HS-5 (cell line): ENCODE measurements around the gene SCAPER.

Experiments used
- DNase-seq: peaks from one replicate; pipeline ENCODE4 v3.0.0-alpha.2; 2012; ENCODE audit warnings: low read depth

SCAPER gene

DNA sequence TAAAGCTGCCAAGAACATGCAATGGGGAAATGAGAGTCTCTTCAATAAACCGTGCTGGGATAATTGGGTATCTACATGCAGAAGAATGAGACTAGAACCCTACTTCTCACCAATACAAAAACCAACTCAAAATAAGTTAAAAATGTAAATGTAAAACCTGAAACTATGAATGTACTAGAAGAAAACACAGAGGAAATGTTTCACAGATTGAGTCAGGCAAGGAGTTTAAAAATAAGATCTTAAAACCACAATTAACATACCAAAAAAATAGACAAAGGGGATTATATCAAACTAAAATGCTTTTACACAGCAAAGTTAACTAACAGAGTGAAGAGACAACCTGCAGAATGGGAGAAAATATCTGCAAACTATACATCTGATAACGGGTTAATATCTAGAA is 478.2 kb downstream of the SCAPER start:
- DNase-seq, result no peak

DNA sequence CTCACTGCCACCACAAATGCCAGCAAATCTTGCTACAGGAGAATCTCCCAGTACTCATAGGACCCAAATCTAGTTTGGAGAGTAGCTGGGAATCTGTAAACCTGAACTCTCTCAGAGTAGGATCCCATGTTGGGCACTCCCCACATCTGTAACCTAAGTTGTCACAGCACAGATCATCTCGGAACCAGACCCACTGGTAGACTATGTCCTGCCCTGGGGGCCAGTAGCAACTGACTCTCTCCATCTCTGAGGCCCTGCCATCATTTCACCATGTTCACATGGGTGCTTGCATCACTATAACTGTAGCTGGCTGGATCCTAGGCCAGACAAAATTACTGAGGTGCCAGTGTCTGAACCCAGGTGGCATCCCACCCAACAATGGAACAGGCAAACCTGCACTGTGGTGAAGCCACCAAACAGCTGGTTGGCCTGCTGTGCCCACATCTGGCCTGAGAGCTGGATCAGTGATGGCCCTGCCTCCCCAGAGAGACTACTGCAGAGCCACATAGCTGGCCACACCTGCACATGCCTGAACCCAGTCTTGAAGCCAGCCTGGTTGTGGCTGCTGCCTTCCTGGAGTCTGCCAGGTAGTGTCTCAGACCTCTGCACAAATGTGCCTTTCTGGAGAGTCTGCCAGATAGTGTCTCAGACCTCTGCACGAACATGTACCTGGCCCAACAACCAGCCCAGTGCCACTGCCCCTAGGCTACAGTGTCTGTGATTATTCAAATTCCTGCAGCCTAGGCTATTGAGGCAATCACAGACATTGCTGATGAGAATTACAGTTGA is 486.6 kb downstream of the SCAPER start:
- DNase-seq, result no peak

DNA sequence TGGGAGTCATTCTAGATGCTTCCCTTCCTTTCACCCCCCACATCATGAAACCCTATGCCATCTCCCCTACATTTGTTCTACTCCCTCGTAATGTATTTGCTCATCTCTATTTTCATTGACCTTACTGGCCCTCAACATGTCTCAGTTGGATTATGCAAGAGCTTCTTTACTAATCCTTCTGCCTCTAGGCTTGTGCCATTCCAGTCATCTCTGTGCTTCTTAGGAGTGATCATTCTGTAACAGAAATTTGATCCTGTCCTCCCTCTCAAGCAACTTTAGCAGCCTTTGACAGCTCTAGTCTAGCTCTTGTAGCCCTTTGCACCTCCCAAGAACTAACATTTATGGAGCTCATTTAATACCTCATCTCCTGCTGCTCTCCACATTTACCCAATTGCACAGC is 503.9 kb downstream of the SCAPER start:
- DNase-seq, result no peak

DNA sequence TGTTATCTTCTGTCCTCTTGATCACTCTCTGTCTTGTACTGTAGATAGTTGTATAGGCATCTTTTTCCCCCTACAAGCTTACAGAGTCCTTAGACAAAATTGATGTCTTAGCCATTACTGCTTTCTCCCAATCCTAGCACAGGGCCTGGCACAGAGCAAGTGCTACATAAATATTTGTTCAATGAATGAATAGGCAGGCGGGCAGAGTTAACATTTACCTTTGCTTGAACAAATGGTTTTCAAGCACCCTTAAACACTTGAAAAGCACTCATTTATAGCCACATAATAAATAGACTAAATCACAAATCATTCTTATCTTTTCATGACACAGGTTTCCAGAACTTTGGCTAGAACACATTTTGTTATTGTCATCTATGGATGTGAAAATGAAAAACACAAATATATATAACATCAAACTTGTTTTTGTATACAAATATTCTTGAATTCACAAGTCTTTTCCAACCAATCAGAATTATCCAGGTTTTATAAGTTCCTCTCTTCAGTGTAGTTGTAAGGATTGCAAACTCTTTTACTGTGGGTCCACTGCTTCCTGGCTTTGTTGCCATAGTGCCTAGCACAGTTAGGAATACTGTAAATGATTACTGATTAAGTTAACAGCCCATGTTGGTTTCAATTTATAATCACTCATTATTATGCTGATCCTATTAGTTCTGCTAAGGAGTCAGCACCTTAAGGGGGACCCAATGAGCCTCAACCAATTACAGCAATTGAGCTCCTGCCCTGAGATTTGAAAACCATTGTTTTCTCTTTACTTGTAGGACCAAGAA is 506.6 kb downstream of the SCAPER start:
- DNase-seq, result no peak

DNA sequence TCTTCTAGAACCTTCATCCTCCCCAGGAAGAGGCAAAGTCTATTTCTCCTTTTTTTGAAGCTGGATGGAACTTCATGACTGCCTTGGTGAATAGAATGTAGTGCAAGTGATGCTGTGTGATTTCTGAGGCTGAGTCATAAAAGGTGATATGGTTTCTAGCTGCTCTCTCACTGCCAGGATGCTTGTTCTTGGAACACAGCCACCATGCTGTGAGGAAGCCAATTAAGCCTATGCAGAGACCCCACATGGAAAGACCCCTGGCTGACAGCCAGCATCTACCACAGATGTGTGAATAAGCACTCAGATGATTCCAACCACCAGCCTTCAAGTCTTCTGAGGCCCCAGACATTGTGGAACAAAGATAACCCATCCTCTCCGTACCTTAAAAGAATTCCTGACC is 511.5 kb downstream of the SCAPER start:
- no peak for DNase-seq

DNA sequence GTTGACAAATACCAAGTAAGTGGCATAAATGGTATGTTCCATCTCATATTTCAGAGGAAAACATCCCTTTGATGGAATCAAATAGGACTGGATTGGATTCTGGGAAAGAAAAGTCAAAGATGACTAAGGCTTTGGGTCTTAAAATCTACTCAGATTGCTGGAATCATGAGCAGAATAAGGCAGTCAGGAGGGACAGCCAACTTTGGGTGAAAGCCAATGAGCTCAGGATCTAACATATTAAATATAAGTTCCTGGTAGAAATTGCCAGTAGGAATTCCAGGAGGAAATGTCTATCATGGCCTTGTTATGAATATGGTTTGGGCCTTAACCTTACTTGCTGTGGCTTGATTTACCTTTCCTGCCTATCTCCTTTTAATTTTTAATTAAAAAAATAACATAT is 513.3 kb downstream of the SCAPER start:
- DNase-seq, result no peak

DNA sequence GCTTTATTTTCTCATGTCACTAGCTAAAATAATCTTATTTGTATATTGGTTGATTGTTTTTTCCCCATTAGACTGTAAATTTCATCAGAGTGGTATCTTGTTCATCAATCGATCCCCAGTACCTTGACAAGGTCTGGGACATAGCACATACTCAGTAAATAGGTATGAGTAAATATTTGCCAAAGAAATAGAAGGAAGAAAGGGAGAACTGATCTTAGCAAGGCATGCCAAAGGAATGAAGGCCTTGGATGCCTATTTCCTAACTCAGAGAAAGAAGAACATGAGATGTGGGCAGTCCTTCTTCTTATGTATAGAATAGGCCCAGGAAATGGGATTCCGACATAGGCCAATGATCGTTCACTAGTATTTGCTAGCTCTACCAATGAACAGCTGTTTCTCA is 513.8 kb downstream of the SCAPER start:
- no peak for DNase-seq

DNA sequence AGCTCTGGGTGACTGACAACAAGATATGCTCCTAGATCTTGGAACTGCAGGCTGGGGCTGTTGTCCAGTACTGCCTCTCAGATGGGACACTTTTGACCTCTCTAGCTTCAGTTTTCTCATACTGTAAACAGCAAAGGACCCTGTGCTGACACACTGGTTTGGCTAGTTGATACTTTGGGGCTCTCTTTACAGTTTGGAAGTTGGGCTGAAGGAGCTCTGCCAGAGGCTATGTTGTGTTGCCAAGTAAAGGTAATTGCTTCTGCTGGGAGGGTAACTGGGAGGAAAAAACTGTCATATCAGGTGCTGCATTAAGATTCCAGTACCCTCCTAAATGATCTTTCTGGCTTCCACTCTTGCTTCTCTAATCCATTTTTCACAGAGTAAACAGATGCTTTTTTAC is 514.6 kb downstream of the SCAPER start:
- DNase-seq, result no peak

DNA sequence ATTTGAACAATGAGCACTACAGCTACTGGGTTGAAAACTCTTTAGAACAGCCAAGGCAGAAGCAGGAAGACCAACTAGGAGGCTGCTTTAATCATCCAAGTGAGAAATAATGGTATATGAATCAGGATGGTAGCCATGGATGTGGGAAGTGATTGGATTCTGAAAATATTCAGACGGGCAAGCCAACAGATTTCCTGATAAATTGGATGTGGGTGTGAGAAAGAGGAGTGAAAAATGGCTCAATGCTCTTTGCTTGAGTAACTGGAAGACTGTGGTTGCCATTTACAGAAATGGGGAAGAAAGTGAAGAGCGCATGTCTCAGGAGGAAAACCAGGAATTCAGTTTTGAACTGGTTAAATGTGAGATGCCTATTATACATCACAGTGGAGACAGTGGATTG is 518.2 kb downstream of the SCAPER start:
- DNase-seq, result no peak

DNA sequence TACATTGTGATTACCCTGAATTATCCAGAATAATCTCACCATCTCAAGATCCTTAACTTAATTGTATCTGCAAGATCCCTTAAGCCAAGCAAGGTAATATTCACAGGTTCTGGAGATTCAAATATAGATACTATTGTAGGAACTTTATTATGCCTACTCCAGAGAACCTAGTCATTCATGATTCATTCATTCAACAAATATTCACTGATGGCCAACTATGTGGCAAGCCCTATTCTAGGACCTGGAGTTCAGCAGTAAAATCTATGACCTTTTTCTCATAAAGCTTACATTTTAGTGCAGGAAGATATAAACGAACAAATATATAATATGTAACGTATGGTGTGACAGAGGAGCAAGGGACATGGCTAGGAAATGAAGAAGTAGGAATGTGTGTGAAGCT is 519.0 kb downstream of the SCAPER start:
- no peak for DNase-seq

DNA sequence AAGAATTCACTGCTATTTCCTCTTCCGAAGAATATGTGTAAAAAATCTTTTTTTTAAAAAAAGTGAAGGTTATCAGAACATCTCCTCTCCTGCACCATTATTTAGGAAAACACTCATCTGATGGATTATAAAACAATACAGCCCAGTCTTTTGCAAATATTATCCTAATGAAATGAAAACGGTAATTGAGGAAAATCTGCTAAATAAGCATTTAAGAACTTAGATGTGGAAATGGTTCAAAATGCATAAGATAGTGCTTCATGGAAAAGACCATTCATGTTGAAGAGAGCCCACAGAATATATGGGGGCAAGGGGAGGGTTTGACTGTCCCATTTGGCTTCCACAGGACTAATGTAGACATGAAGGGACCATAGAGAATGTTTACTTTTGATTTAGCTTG is 520.7 kb downstream of the SCAPER start:
- DNase-seq, result no peak

DNA sequence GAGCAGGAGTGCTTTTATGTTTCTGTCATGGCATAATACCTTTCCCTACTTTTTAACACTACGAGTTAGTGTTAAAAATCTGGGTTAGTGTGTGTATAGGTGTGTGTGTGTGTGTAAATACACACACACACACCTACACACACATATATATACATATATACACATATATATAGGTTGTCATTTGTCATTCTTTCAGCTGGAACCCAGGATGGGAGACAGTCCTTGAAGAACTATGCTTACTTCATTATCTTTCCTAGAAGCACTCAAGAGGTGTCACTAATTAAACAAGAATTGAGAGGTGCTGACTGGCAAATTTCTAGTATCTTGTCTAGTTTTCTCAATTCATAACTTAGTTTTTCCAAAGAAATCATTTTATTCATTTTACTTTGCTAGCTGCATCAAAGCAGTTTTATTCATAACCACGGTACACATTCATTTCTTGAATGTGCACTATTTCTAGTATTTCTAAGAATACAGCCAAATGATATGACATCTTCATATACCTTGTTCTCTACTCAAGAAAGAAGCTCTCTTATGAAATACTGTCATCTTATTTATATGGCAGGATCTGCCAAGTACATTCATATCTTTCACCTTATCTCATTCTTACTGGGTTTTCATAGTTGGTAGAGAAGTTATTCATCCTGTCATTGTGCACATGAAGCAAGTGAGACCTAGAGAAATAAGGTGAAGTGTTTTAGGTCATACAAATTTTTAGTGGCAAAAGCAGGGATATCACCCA is 522.0 kb downstream of the SCAPER start:
- DNase-seq, result no peak

DNA sequence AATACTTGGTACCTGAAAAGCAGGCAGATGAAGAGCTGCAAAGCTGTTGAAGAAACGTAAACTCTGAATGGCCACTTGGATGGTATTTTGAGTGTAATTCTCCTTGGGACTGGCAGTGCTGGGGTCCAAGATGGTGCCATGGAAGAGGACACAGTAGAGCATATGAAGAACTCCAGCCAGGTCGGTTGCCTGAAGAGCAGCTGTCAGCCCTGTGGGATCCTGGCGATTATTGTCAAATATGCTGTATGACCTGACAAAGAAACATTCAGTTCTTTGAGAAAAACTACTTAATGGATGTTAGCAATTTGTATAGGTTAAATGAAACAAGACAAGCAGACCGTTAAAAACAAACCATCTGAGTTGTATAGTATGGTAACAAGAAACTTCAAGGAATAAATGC is 523.8 kb downstream of the SCAPER start:
- no peak for DNase-seq

DNA sequence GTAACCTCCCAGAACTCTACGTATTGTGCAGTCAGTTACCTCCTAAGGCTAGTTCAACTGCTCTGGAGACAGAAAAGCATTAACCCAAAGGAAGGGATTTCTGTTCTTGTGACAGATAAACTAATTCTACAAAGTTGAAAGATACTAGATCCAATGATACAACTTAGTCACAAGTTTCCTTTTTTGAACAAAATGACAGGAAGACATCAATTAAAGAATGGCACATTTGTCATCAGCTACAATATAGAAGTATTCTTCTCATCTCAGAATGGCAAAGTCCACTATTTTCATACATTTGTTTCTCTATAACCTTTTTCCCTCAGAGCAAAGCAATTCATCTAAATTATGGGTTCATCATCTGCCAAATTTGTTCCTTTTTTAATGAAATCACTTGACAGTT is 524.9 kb downstream of the SCAPER start:
- no peak for DNase-seq

DNA sequence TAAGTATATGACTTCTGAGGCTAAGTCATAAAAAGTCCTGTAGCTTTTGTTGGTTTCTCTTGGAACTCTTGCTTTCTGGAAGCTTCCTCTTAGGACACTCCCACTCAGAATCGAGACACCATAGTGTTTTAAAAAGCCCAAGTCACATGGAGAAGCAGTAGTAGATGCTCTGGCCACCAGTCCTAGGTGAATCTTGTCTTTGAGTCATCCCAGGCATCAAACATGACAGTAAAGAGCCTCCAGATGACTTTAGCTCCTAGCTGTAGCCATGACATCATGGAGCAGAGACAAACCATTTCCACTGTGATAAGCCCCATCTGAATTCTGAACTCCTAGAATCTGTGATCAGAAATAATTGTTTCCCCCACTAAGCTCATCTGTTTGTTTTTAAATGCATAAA is 526.4 kb downstream of the SCAPER start:
- DNase-seq, result no peak

DNA sequence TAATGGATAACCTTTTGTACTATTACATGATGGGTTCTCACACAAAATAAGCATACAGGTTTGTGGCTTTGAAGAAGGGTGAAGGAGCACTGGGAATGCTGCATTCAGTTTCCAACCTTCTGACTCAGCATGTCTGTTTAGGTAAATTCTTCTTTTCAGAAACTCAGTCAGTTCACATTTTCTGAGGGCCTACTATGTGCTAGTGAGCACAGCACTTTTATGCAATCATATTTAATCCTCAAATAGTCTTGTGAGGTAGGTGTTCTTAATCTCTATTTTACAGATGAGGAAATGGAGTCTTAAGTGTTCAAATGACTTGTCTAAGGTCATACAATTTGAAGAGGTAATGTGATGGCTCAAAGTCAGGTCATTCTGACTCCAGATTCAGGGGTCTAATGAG is 527.4 kb downstream of the SCAPER start:
- DNase-seq, result no peak

DNA sequence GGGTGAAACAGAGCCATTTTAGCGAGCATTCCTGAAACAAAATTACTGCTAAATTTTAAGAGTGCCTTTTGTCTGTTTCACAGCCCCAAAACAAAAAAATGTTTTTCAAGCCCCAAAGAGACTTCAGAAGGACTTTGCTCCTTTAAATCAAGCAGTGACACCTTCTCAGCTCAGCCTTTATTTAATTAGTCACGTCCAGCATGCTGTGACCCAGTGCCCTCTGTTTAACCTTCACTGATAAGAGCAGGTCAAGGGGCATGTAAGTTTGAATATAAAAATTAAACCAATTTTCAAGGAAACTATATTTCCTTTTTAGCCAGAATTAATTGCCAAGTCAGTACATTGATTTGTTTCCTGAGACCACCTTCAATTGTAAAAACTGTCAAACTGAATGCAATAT is 527.9 kb downstream of the SCAPER start:
- no peak for DNase-seq

DNA sequence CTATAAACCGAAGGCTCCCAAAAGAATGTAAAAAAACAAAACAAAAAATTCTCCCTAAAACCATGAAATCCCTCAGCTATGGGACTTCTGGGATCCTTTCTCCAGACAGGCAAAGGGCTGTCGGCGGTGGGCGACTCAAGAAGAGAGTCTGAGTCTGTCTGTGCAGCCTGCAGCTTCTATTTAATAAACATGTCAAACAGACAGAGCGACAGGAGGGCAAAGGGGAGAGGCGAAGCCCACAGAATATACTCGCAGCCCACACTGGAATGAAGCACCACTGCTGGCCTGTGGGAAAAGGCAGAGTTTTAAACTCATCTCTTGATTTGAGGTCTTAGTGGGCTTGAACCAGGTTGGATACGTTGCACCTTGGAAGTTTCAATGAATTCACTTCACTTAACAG is 528.3 kb downstream of the SCAPER start:
- no peak for DNase-seq

DNA sequence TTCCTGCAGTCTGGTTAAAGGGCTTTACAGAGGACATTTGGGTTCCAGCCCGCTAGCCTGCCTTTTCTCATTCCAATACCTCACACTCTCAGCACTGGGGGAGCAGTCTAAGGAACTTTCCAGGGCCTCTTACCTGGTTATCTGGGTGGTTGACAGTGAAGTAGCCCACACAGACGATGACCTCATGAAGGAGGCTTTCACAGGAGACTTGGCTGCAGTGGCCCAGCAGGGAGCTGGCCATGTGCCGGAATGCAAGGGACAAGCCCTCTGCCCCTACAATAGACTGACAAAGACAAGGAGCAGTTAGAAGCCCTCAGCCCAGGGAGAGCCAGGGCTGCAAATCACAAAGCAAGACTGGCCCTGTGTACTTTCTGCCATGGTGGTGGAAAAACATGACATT is 529.1 kb downstream of the SCAPER start:
- no peak for DNase-seq

DNA sequence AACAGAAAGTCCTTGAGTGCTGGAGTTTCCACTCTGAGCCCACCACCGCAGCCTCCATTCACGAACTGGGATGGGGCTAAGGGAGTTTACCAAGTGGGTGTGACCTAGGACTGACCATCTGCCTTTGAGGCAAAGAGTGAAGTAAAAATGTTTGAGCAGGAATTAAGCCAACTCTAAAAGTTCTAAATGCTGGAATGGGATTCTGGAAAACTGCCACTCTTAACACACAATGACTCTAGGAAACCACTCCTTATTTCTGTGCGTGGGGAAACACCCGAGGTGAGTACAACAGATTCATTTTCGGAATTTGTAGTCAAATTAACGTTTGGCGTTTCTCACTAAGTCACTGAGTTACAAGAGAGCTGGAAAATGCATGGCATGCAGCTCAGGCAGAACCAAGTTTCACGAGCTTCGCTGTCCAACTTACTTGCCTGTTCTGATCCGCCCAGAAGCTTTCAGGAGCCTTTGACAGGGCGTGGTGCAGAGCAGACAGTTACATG is 537.0 kb downstream of the SCAPER start:
- no peak for DNase-seq

DNA sequence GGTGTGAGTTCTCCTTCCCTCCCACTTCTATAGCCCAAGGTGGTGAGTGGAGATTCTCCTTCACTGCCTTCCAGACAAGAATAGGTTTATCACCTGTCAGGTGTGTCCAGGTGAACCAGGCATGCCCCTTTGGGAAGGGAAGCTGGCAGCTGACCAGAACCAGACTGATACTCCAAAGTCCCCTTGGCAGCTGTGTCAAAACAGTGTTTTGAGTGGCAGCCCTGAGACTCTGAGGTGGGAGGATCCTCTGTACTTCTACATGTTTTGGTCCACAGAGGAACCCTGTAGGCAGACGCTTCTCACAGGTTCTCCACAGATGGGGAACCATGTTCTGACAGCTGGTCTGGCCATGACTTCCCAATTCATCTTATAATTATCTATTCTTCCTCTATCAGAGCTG is 538.4 kb downstream of the SCAPER start:
- no peak for DNase-seq

DNA sequence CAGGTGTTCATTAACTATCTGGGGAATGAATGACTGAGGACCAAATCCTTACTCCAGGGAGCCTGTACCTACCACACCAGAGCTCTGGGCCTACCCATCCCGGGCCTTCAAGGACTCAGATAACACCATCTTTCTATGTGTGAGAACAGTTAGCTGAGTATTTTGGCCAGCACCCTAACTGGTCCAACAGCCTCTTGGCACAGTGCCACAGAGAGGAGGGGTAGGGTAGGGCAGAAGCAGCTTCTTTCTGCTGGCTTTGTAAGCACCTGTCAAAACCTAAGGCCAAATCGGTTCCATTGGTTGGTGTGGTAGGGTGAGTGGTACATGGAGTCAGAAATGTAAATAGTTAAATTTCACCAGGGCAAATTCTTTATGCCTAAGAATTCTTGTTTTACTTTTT is 541.9 kb downstream of the SCAPER start:
- DNase-seq, result no peak

DNA sequence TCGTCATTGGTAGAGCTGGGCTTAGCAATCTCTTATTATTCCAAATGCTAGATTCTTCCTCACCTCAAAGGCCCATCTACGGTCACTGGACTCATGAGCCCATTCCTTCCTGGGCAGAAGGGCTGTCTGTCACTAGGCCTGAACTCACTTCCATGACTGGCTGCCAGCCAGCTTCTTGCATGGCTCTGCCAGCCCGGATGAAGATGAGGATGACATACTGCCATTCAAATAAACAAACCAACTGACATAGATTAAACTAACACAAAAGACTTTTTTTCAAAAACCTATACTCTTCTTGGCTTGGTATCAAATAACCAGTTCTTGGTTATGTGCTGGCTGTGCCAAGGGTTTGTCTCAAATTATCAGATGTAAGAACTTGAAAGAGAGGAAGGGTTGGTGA is 544.7 kb downstream of the SCAPER start:
- no peak for DNase-seq
